ENCODE measurements around the gene ACACB.

DNA sequence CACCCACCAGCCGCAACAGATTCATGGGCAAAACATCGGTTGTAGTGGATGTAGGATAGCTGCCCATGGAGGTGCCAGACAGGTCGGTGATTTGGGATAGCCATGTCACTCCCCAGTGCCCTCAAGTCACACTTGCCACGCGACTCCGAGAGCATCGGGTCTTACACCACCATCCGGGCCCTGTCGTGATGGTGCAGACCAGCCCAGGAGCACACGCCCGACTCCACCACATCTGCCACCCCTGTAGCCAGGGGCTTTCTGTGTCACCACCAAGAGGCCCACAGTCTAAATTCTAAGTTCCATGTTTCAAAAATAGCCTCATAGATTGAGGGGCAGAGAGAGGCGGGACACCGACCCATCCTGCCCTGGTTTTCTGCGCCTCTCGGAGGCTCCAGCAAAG is 174.7 kb downstream of the ACACB start:
- TF ChIP-seq, protein P1, sequence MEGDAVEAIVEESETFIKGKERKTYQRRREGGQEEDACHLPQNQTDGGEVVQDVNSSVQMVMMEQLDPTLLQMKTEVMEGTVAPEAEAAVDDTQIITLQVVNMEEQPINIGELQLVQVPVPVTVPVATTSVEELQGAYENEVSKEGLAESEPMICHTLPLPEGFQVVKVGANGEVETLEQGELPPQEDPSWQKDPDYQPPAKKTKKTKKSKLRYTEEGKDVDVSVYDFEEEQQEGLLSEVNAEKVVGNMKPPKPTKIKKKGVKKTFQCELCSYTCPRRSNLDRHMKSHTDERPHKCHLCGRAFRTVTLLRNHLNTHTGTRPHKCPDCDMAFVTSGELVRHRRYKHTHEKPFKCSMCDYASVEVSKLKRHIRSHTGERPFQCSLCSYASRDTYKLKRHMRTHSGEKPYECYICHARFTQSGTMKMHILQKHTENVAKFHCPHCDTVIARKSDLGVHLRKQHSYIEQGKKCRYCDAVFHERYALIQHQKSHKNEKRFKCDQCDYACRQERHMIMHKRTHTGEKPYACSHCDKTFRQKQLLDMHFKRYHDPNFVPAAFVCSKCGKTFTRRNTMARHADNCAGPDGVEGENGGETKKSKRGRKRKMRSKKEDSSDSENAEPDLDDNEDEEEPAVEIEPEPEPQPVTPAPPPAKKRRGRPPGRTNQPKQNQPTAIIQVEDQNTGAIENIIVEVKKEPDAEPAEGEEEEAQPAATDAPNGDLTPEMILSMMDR (IDR thresholded peaks at IDR 0.05), result no peak
- TF ChIP-seq POLR2A (IDR thresholded peaks at IDR 0.05), result no peak
